Activated T-helper 1 cell treated with anti-CD3 and anti-CD28 coated beads, Interleukin-12 subunit alpha, Interleukin-12 subunit beta, Interleukin-2, Interleukin-4 antibody, amounts not matched to agents 30 ng/mL and 10 ng/mL and 1 ng/mL, durations not matched to agents 14 hours and 24 hours and 36 hours (primary cell): Measurements from ENCODE around the gene NID2. TPM values are rescaled to one million over a fixed set of nuclear protein-coding genes. Genes with fewer than 3 reads are reported as not detected.
A peak's percentile ranks its signal among the peaks of the same experiment; 100 is the strongest.

Source experiments
- DNase-seq: peaks from one replicate; pipeline ENCODE4 v3.0.0; 2021; ENCODE audit warnings: low spot score
- H3K27ac Mint-ChIP-seq: one replicate; pipeline ENCODE4 v1.8.0; 2021; ENCODE audit warnings: mild to moderate bottlenecking, mixed read lengths
- H3K27me3 Mint-ChIP-seq: one replicate; pipeline ENCODE4 v1.8.0; 2022; ENCODE audit warnings: mild to moderate bottlenecking, moderate library complexity, mixed read lengths; ENCODE audit not compliant: insufficient read depth
- H3K36me3 Mint-ChIP-seq: one replicate; pipeline ENCODE4 v1.8.0; 2021; ENCODE audit warnings: low read depth, mixed read lengths
- H3K4me1 Mint-ChIP-seq: one replicate; pipeline ENCODE4 v1.8.0; 2021; ENCODE audit warnings: low read depth, mixed read lengths
- H3K4me3 Mint-ChIP-seq: one replicate; pipeline ENCODE4 v1.8.0; 2021; ENCODE audit warnings: mild to moderate bottlenecking, moderate library complexity, mixed read lengths
- H3K9me3 Mint-ChIP-seq: one replicate; pipeline ENCODE4 v1.8.0; 2021; ENCODE audit warnings: mixed read lengths
- intact Hi-C: fragments of 100-400 bp; cut with micrococcal nuclease; formaldehyde crosslinking; loops from one replicate; pipeline ENCODE4 v1.15.1; 2024
- total RNA-seq: library from RNA; stranded (reverse); gene quantifications from 2 replicates; pipeline ENCODE4 v1.2.3, GENCODE V29; 2022

The NID2 gene
- total RNA-seq, 1 donor from 2014 or later = 0.16 TPM

DNA sequence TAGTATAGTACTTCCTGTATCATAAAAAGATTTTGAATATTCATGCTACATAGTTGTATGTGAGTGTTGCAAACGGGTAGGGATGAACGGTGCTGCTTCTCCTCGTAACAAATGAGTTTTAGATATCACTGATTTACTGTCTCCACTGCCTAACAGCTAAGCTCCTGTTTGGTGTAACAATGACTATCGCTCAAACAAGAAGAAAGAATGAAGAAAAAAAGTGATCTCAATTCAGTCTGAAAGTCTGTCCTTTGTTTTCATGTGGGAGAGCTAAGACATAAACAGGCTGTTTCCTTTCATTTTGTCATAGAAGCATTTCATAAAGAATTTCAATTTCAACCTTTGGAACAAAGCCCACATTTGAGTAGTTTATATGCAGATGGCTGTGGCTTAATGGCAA, 105.6 kb downstream of the NID2 start:
- Mint-ChIP-seq H3K9me3 (peaks cover 9% of the 10 kb centered on the region), H3K36me3 (peaks cover 60% of the 10 kb centered on the region), H3K27me3 (no peaks in the 10 kb centered on the region), H3K4me1 (peaks cover 46% of the 10 kb centered on the region), H3K4me3 (no peak overlapping the region), H3K27ac (peak overlapping the region; percentile 76)
- no peak for DNase-seq
- intact Hi-C loops = no loop called here

- DNase-seq = no peak
- H3K9me3 Mint-ChIP-seq = peaks cover 10% of the 10 kb centered on the region
- H3K27me3 Mint-ChIP-seq = no peaks in the 10 kb centered on the region
- H3K4me3 Mint-ChIP-seq = peak overlapping the region; percentile 9
- H3K36me3 Mint-ChIP-seq = peaks cover 62% of the 10 kb centered on the region
- no peak overlapping the region for H3K27ac Mint-ChIP-seq
- intact Hi-C loops = no loop called here
- peaks cover 46% of the 10 kb centered on the region for H3K4me1 Mint-ChIP-seq
Observed at GRCh38 chr14:51962711-51963110, 106.1 kb downstream of the NID2 start.

DNA sequence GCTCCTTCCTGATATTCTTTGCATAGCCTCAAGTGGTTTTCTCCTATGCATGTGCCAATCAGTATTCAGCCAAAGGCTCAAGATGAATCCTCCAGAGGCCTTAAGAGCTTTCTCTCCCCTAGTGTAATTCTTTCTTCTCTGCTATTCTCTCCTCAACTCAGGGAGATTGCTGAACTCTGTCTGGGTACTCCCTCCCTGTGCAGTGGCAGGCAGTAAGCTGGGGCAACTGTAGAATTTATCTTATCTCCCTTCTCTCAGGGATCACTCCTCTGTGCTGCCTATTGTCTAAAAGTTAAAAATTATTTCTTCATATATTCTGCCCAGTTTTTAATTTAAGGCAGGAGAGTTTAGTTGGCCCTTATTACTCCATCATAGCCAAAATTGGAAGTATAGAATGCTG, 108.0 kb downstream of the NID2 start:
- DNase-seq = no peak
- peaks cover 71% of the 10 kb centered on the region for H3K36me3 Mint-ChIP-seq
- no peak overlapping the region for H3K27ac Mint-ChIP-seq
- peaks cover 16% of the 10 kb centered on the region for H3K9me3 Mint-ChIP-seq
- H3K4me1 Mint-ChIP-seq = peaks cover 56% of the 10 kb centered on the region
- no peaks in the 10 kb centered on the region for H3K27me3 Mint-ChIP-seq
- no peak overlapping the region for H3K4me3 Mint-ChIP-seq
- intact Hi-C loops = no loop called here

GRCh38 chr14:51959928-51960327, 108.9 kb downstream of the NID2 start:
- intact Hi-C loops = no loop called here
- H3K36me3 Mint-ChIP-seq = peaks cover 69% of the 10 kb centered on the region

GRCh38 chr14:51957950-51958349, 110.9 kb downstream of the NID2 start:
- Mint-ChIP-seq H3K36me3 (peaks cover 72% of the 10 kb centered on the region), H3K27ac (no peak overlapping the region), H3K27me3 (no peaks in the 10 kb centered on the region), H3K9me3 (peaks cover 16% of the 10 kb centered on the region), H3K4me3 (no peak overlapping the region), H3K4me1 (peaks cover 44% of the 10 kb centered on the region)
- no peak for DNase-seq
- intact Hi-C loops = no loop called here

More at GRCh38 chr14:51959928-51960327, 108.9 kb downstream of the NID2 start:
- DNase-seq = no peak
- no peak overlapping the region for H3K27ac Mint-ChIP-seq
- H3K9me3 Mint-ChIP-seq = peaks cover 16% of the 10 kb centered on the region
- peaks cover 56% of the 10 kb centered on the region for H3K4me1 Mint-ChIP-seq
- no peak overlapping the region for H3K4me3 Mint-ChIP-seq
- no peaks in the 10 kb centered on the region for H3K27me3 Mint-ChIP-seq

Other genes starting within 250 kb of the NID2 start
- gene GNG2, start 208.4 kb downstream of the NID2 start, total RNA-seq = 126 and 128 TPM in 2 replicates
- gene RTRAF, start 79.5 kb downstream of the NID2 start, total RNA-seq = 215 and 230 TPM in 2 replicates
- gene PTGDR, start 198.6 kb upstream of the NID2 start, total RNA-seq = not detected in 2 replicates
- gene PTGER2, start 245.3 kb upstream of the NID2 start, total RNA-seq = 67.4 and 67.9 TPM in 2 replicates